Prostate gland (tissue), 2 donors: ENCODE measurements around the gene ZAP70.

Experiments used
- POLR2A ChIP-seq: fragments of 450-650 bp; IDR thresholded peaks from one replicate; pipeline ENCODE4 v1.6.1; 2016; ENCODE audit warnings: antibody characterized with exemption, mild to moderate bottlenecking
- POLR2AphosphoS5 ChIP-seq: sonication (generic); formaldehyde crosslinking; IDR thresholded peaks from one replicate; pipeline ENCODE4 v1.6.1; 2017; ENCODE audit warnings: antibody characterized with exemption
- TF ChIP-seq, protein P1 (sequence below), 4 experiments: fragments of 200-600 bp in 2 of 4; fragments of 450-650 bp in 2 of 4; sonication (generic) in 2 of 4; IDR thresholded peaks; 1 replicate in 3 of 4; 2 replicates in 1 of 4; pipeline ENCODE4 v1.5.1; 2016 to 2019; ENCODE audit warnings: antibody characterized with exemption in 4 of 4, mild to moderate bottlenecking in 2 of 4, moderate library complexity in 2 of 4

- TF ChIP-seq, protein P1, sequence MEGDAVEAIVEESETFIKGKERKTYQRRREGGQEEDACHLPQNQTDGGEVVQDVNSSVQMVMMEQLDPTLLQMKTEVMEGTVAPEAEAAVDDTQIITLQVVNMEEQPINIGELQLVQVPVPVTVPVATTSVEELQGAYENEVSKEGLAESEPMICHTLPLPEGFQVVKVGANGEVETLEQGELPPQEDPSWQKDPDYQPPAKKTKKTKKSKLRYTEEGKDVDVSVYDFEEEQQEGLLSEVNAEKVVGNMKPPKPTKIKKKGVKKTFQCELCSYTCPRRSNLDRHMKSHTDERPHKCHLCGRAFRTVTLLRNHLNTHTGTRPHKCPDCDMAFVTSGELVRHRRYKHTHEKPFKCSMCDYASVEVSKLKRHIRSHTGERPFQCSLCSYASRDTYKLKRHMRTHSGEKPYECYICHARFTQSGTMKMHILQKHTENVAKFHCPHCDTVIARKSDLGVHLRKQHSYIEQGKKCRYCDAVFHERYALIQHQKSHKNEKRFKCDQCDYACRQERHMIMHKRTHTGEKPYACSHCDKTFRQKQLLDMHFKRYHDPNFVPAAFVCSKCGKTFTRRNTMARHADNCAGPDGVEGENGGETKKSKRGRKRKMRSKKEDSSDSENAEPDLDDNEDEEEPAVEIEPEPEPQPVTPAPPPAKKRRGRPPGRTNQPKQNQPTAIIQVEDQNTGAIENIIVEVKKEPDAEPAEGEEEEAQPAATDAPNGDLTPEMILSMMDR (IDR thresholded peaks at IDR 0.05) = no peak
- TF ChIP-seq POLR2A = no peak
- TF ChIP-seq POLR2AphosphoS5 = no peak
These were observed 10.7 kb downstream of the ZAP70 start for GRCh38 chr2:97724073-97724410.
